ENCODE measurements around the gene ATG4C.

The ATG4C gene

GRCh38 chr1:62790716-62791115 lies 6.8 kb downstream of the ATG4C start:
- no peaks in the 10 kb centered on the region for H3K9me3 ChIP-seq (ENCODE audit: control insufficient read depth, insufficient read depth, low read depth, low read length)
- H3K4me3 ChIP-seq (ENCODE audit: low read depth, low read length), result no peak overlapping the region
- POLR2A ChIA-PET, result no interaction called here
- H3K4me1 ChIP-seq (ENCODE audit: control insufficient read depth, insufficient read depth, low read length), result no peaks in the 10 kb centered on the region
- no peak overlapping the region for H3K27ac ChIP-seq (ENCODE audit: extremely low read depth, low read depth, low read length)
- TF ChIP-seq ZNF239 (tag by site-specific recombination; IDR thresholded peaks at IDR 0.05) (no peak), ZNF549 (tag by site-specific recombination; IDR thresholded peaks at IDR 0.05) (no peak), ZSCAN16 (tag by site-specific recombination; IDR thresholded peaks at IDR 0.05) (no peak)
- no peaks in the 10 kb centered on the region; a peak in 1 of 3 replicates for H3K36me3 ChIP-seq (ENCODE audit: control insufficient read depth in 2 of 2, insufficient read depth in 1 of 2, low read length in 2 of 2)
- CTCF ChIA-PET, result no interaction called here

GRCh38 chr1:62794053-62794452 lies 10.1 kb downstream of the ATG4C start:
- CTCF ChIA-PET, result interaction anchor here (1.0 kb wide), 1 partner anchor 286 kb away, joined by 5 read pairs; no protein-coding TSS in a partner anchor
- Histone ChIP-seq H3K27ac (ENCODE audit: extremely low read depth, low read depth, low read length) (no peak overlapping the region), H3K4me3 (ENCODE audit: low read depth, low read length) (no peak overlapping the region), H3K4me1 (ENCODE audit: control insufficient read depth, insufficient read depth, low read length) (no peaks in the 10 kb centered on the region), H3K9me3 (ENCODE audit: control insufficient read depth, insufficient read depth, low read depth, low read length) (no peaks in the 10 kb centered on the region), H3K36me3 (ENCODE audit: control insufficient read depth in 2 of 2, insufficient read depth in 1 of 2, low read length in 2 of 2) (no peaks in the 10 kb centered on the region; a peak in 1 of 3 replicates)
- POLR2A ChIA-PET, result no interaction called here
- TF ChIP-seq IKZF3 (tag by site-specific recombination; IDR thresholded peaks at IDR 0.05) (no peak), ZNF600 (tag by site-specific recombination; IDR thresholded peaks at IDR 0.05) (no peak)

GRCh38 chr1:62796221-62796620 lies 12.3 kb downstream of the ATG4C start:
- TF ChIP-seq ZNF768 (tag by site-specific recombination; IDR thresholded peaks at IDR 0.05) (no peak), ZNF423 (tag by site-specific recombination; IDR thresholded peaks at IDR 0.05) (no peak), ZNF2 (tag by site-specific recombination; IDR thresholded peaks at IDR 0.05) (no peak), ZNF202 (tag by site-specific recombination; IDR thresholded peaks at IDR 0.05; ENCODE audit: borderline replicate concordance) (no peak), ZNF121 (tag by site-specific recombination; IDR thresholded peaks at IDR 0.05) (no peak), ZNF707 (tag by site-specific recombination; IDR thresholded peaks at IDR 0.05) (no peak), ZNF184 (tag by site-specific recombination; IDR thresholded peaks at IDR 0.05) (no peak), KLF16 (tag by site-specific recombination; IDR thresholded peaks at IDR 0.05) (no peak), CTCF (tag by site-specific recombination; IDR thresholded peaks at IDR 0.05) (no peak), ZNF660 (tag by site-specific recombination; IDR thresholded peaks at IDR 0.05) (no peak), ZNF558 (tag by site-specific recombination; IDR thresholded peaks at IDR 0.05) (no peak), KLF10 (tag by site-specific recombination; IDR thresholded peaks at IDR 0.05) (no peak)
- TF ChIP-seq, protein P1, sequence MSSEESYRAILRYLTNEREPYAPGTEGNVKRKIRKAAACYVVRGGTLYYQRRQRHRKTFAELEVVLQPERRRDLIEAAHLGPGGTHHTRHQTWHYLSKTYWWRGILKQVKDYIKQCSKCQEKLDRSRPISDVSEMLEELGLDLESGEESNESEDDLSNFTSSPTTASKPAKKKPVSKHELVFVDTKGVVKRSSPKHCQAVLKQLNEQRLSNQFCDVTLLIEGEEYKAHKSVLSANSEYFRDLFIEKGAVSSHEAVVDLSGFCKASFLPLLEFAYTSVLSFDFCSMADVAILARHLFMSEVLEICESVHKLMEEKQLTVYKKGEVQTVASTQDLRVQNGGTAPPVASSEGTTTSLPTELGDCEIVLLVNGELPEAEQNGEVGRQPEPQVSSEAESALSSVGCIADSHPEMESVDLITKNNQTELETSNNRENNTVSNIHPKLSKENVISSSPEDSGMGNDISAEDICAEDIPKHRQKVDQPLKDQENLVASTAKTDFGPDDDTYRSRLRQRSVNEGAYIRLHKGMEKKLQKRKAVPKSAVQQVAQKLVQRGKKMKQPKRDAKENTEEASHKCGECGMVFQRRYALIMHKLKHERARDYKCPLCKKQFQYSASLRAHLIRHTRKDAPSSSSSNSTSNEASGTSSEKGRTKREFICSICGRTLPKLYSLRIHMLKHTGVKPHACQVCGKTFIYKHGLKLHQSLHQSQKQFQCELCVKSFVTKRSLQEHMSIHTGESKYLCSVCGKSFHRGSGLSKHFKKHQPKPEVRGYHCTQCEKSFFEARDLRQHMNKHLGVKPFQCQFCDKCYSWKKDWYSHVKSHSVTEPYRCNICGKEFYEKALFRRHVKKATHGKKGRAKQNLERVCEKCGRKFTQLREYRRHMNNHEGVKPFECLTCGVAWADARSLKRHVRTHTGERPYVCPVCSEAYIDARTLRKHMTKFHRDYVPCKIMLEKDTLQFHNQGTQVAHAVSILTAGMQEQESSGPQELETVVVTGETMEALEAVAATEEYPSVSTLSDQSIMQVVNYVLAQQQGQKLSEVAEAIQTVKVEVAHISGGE (tag by site-specific recombination; conservative IDR thresholded peaks at IDR 0.05; ENCODE audit: low read depth), result no peak
- TF ChIP-seq, protein P2, sequence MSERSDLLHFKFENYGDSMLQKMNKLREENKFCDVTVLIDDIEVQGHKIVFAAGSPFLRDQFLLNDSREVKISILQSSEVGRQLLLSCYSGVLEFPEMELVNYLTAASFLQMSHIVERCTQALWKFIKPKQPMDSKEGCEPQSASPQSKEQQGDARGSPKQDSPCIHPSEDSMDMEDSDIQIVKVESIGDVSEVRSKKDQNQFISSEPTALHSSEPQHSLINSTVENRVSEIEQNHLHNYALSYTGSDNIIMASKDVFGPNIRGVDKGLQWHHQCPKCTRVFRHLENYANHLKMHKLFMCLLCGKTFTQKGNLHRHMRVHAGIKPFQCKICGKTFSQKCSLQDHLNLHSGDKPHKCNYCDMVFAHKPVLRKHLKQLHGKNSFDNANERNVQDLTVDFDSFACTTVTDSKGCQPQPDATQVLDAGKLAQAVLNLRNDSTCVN (tag by site-specific recombination; optimal IDR thresholded peaks at IDR 0.05), result no peak
- TF ChIP-seq, protein P3, sequence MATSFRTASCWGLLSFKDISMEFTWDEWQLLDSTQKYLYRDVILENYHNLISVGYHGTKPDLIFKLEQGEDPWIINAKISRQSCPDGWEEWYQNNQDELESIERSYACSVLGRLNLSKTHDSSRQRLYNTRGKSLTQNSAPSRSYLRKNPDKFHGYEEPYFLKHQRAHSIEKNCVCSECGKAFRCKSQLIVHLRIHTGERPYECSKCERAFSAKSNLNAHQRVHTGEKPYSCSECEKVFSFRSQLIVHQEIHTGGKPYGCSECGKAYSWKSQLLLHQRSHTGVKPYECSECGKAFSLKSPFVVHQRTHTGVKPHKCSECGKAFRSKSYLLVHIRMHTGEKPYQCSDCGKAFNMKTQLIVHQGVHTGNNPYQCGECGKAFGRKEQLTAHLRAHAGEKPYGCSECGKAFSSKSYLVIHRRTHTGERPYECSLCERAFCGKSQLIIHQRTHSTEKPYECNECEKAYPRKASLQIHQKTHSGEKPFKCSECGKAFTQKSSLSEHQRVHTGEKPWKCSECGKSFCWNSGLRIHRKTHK (tag by site-specific recombination; IDR thresholded peaks at IDR 0.05), result no peak
- no peaks in the 10 kb centered on the region; a peak in 1 of 3 replicates for H3K36me3 ChIP-seq (ENCODE audit: control insufficient read depth in 2 of 2, insufficient read depth in 1 of 2, low read length in 2 of 2)
- POLR2A ChIA-PET, result no interaction called here
- H3K4me3 ChIP-seq (ENCODE audit: low read depth, low read length), result no peak overlapping the region
- CTCF ChIA-PET, result no interaction called here
- H3K9me3 ChIP-seq (ENCODE audit: control insufficient read depth, insufficient read depth, low read depth, low read length), result no peaks in the 10 kb centered on the region
- no peak overlapping the region for H3K27ac ChIP-seq (ENCODE audit: extremely low read depth, low read depth, low read length)
- H3K4me1 ChIP-seq (ENCODE audit: control insufficient read depth, insufficient read depth, low read length), result 0 out of 2 replicates have a peak, but pooled peaks cover 7% of the 10 kb centered on the region
